GM19467 (cell line): ENCODE measurements around the gene TEX54.
"Not testable (repeated sequence)": the region's sequence is repeated elsewhere in the genome, so short reads cannot be mapped to it uniquely, and the experiment has no call there.

Experiments
- ATAC-seq: cut with Tn5 transposase; IDR thresholded peaks from one replicate; pipeline ENCODE4 v1.9.1; 2021; ENCODE audit warnings: mild to moderate bottlenecking, moderate library complexity; ENCODE audit not compliant: unreplicated experiment

The TEX54 gene

GRCh38 chr11:62832336-62833234, at the start of gene TEX54:
TEX54 (minus strand) TSS chr11:62832841.
- no peak for ATAC-seq

GRCh38 chr11:62882431-62882749, 49.7 kb upstream of the TEX54 start:
- no peak for ATAC-seq

GRCh38 chr11:62881579-62882430, 49.2 kb upstream of the TEX54 start:
- ATAC-seq, result peak; percentile 39

- ATAC-seq, result peak; percentile 58
Observed at GRCh38 chr11:62880803-62881578, 48.4 kb upstream of the TEX54 start, which contains the start of gene SLC3A2. SLC3A2 (plus strand) TSS chr11:62880896; CDS start chr11:62881024, 128 bp downstream.

GRCh38 chr11:62880231-62880802, 47.7 kb upstream of the TEX54 start:
- ATAC-seq, result no peak

- ATAC-seq, result no peak
Observed at GRCh38 chr11:62879235-62879978, 46.8 kb upstream of the TEX54 start.

- no peak for ATAC-seq
Observed at GRCh38 chr11:62876712-62877111, 44.1 kb upstream of the TEX54 start.

- ATAC-seq, result no peak
Observed at GRCh38 chr11:62875698-62876478, 43.2 kb upstream of the TEX54 start.

- ATAC-seq, result no peak
Observed at GRCh38 chr11:62874851-62875250, 42.2 kb upstream of the TEX54 start.

GRCh38 chr11:62865635-62866034, 33.0 kb upstream of the TEX54 start:
- ATAC-seq, result no peak

- no peak for ATAC-seq
Observed at GRCh38 chr11:62863687-62864335, 31.2 kb upstream of the TEX54 start.

GRCh38 chr11:62861564-62862192, 29.0 kb upstream of the TEX54 start:
- not testable (repeated sequence) for ATAC-seq

- ATAC-seq, result no peak
Observed at GRCh38 chr11:62860835-62861563, 28.4 kb upstream of the TEX54 start.

- ATAC-seq, result not testable (repeated sequence)
Observed at GRCh38 chr11:62859281-62859703, 26.7 kb upstream of the TEX54 start.

GRCh38 chr11:62858201-62858600, 25.6 kb upstream of the TEX54 start:
- ATAC-seq, result no peak

- no peak for ATAC-seq
Observed at GRCh38 chr11:62857541-62857982, 24.9 kb upstream of the TEX54 start.

- ATAC-seq, result no peak
Observed at GRCh38 chr11:62856333-62856895, 23.8 kb upstream of the TEX54 start.
